ENCODE data around the gene WASF3.

WASF3 gene

GRCh38 chr13:26539738-26540292 is 17.7 kb upstream of the WASF3 start:
- H3K36me3 ChIP-seq (replicated peaks; ENCODE audit: low read depth, low read length): no peaks in the 10 kb centered on the region
- no peaks in the 10 kb centered on the region for H3K4me1 ChIP-seq (ENCODE audit: low read length)
- no peak overlapping the region for H2AFZ ChIP-seq (ENCODE audit: low read depth, low read length)
- H3K27me3 ChIP-seq (ENCODE audit: low read depth, low read length): peaks cover 29% of the 10 kb centered on the region
- no peak overlapping the region for H3K4me3 ChIP-seq (ENCODE audit: low read length)
- H3K79me2 ChIP-seq (ENCODE audit: low read length): no peaks in the 10 kb centered on the region
- TF ChIP-seq EZH2phosphoT487 (IDR thresholded peaks at IDR 0.05; ENCODE audit: low read depth) (no peak), CTCF (IDR thresholded peaks at IDR 0.05; ENCODE audit: low read depth, low read length) (no peak)
- H4K20me1 ChIP-seq (ENCODE audit: insufficient read depth, low read length): no peaks in the 10 kb centered on the region
- H3K4me2 ChIP-seq (ENCODE audit: low read length): no peak overlapping the region
- H3K9ac ChIP-seq (ENCODE audit: low read length): no peak overlapping the region
- no peaks in the 10 kb centered on the region for H3K9me3 ChIP-seq (ENCODE audit: insufficient read depth, low read length)
- H3K27ac ChIP-seq (ENCODE audit: low read length): no peak overlapping the region

- H3K4me1 ChIP-seq (ENCODE audit: low read length): no peaks in the 10 kb centered on the region
- H3K9me3 ChIP-seq (ENCODE audit: insufficient read depth, low read length): no peaks in the 10 kb centered on the region
- H4K20me1 ChIP-seq (ENCODE audit: insufficient read depth, low read length): no peaks in the 10 kb centered on the region
- H3K9ac ChIP-seq (ENCODE audit: low read length): no peak overlapping the region
- no peak overlapping the region for H3K27ac ChIP-seq (ENCODE audit: low read length)
- no peak overlapping the region for H3K4me3 ChIP-seq (ENCODE audit: low read length)
- no peak for TF ChIP-seq CTCF (IDR thresholded peaks at IDR 0.05; ENCODE audit: low read depth, low read length)
- TF ChIP-seq EZH2phosphoT487 (IDR thresholded peaks at IDR 0.05; ENCODE audit: low read depth): no peak
- peaks cover 31% of the 10 kb centered on the region for H3K27me3 ChIP-seq (ENCODE audit: low read depth, low read length)
- no peaks in the 10 kb centered on the region for H3K79me2 ChIP-seq (ENCODE audit: low read length)
- no peak overlapping the region for H2AFZ ChIP-seq (ENCODE audit: low read depth, low read length)
- no peak overlapping the region for H3K4me2 ChIP-seq (ENCODE audit: low read length)
- no peaks in the 10 kb centered on the region for H3K36me3 ChIP-seq (replicated peaks; ENCODE audit: low read depth, low read length)
Measured at GRCh38 chr13:26540334-26540733, 17.1 kb upstream of the WASF3 start.

- TF ChIP-seq EZH2phosphoT487 (IDR thresholded peaks at IDR 0.05; ENCODE audit: low read depth): no peak
- TF ChIP-seq CTCF (IDR thresholded peaks at IDR 0.05; ENCODE audit: low read depth, low read length): no peak
- no peak overlapping the region for H3K9ac ChIP-seq (ENCODE audit: low read length)
- H2AFZ ChIP-seq (ENCODE audit: low read depth, low read length): no peak overlapping the region
- H4K20me1 ChIP-seq (ENCODE audit: insufficient read depth, low read length): no peaks in the 10 kb centered on the region
- no peaks in the 10 kb centered on the region for H3K4me1 ChIP-seq (ENCODE audit: low read length)
- no peaks in the 10 kb centered on the region for H3K36me3 ChIP-seq (replicated peaks; ENCODE audit: low read depth, low read length)
- H3K27ac ChIP-seq (ENCODE audit: low read length): no peak overlapping the region
- H3K79me2 ChIP-seq (ENCODE audit: low read length): no peaks in the 10 kb centered on the region
- peaks cover 31% of the 10 kb centered on the region for H3K27me3 ChIP-seq (ENCODE audit: low read depth, low read length)
- H3K4me3 ChIP-seq (ENCODE audit: low read length): no peak overlapping the region
- no peak overlapping the region for H3K4me2 ChIP-seq (ENCODE audit: low read length)
- no peaks in the 10 kb centered on the region for H3K9me3 ChIP-seq (ENCODE audit: insufficient read depth, low read length)
Measured at GRCh38 chr13:26541041-26541440, 16.4 kb upstream of the WASF3 start.

GRCh38 chr13:26541678-26542568 is 15.6 kb upstream of the WASF3 start:
- Histone ChIP-seq H3K36me3 (replicated peaks; ENCODE audit: low read depth, low read length) (no peaks in the 10 kb centered on the region), H3K9ac (ENCODE audit: low read length) (no peak overlapping the region), H3K27ac (ENCODE audit: low read length) (no peak overlapping the region), H3K4me3 (ENCODE audit: low read length) (no peak overlapping the region), H3K4me1 (ENCODE audit: low read length) (no peaks in the 10 kb centered on the region), H3K9me3 (ENCODE audit: insufficient read depth, low read length) (no peaks in the 10 kb centered on the region), H3K4me2 (ENCODE audit: low read length) (no peak overlapping the region), H4K20me1 (ENCODE audit: insufficient read depth, low read length) (no peaks in the 10 kb centered on the region), H3K27me3 (ENCODE audit: low read depth, low read length) (peaks cover 31% of the 10 kb centered on the region), H2AFZ (ENCODE audit: low read depth, low read length) (no peak overlapping the region), H3K79me2 (ENCODE audit: low read length) (no peaks in the 10 kb centered on the region)
- TF ChIP-seq EZH2phosphoT487 (IDR thresholded peaks at IDR 0.05; ENCODE audit: low read depth) (no peak), CTCF (IDR thresholded peaks at IDR 0.05; ENCODE audit: low read depth, low read length) (no peak)
